Measurements from ENCODE around the gene MED10. TPM values are rescaled to one million over a fixed set of nuclear protein-coding genes. Genes with fewer than 3 reads are reported as not detected.

MED10 gene
- polyA plus RNA-seq, 1 donor (not counting 4 experiments of a cell fraction or from before 2014, with no cell fraction given), result 38.8 TPM

DNA sequence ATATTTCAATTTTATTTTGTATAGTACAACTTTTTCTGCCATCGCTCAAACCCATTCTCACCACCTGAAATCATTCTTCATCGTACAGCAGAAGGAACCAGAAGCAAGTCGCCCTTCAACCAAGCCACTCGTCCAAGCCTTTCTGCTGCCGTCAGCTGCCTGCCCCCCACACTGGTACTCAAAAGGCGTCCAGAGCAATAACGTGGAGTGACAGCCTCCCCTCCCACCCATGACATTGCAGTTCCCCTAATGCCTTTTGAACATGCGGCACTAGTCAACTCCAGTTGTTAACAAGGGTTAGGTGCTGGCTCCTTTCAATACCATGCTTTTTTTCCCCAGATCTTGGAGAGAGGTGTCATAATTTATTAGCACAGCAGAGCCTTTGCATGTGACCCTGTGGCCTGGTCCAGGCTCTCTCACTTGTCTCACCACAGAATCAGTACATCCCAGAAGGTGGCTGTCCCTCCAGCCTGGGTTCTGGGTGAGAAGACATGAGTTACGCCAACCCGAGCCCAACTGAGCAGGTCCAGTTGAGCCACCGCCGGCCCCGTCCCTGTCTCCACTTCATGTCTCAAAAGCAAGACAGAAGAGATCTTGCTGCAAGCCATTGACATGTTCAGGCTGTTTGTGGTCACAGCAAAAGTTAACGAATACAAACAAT lies 20.4 kb upstream of the MED10 start:
- DNase-seq (ENCODE audit: low read depth, low spot score), result no peak
- no peaks in the 10 kb centered on the region for H3K36me3 ChIP-seq (ENCODE audit: control insufficient read depth in 2 of 2, extremely low read depth in 1 of 2, insufficient read depth in 2 of 2, low read length in 2 of 2)
- no peaks in the 10 kb centered on the region for H3K79me2 ChIP-seq (ENCODE audit: control insufficient read depth, insufficient read depth, low read length)
- peaks cover 29% of the 10 kb centered on the region for H3K4me1 ChIP-seq (ENCODE audit: control insufficient read depth, extremely low read depth, insufficient read depth, low read length)
- no peak overlapping the region for H3K27ac ChIP-seq (ENCODE audit: control insufficient read depth, insufficient read depth, low read length)
- H3K9me3 ChIP-seq (ENCODE audit: control insufficient read depth, low read depth, low read length), result no peaks in the 10 kb centered on the region
- no peak for TF ChIP-seq EZH2 (IDR thresholded peaks at IDR 0.05; ENCODE audit: low read length)
- TF ChIP-seq, protein P1, sequence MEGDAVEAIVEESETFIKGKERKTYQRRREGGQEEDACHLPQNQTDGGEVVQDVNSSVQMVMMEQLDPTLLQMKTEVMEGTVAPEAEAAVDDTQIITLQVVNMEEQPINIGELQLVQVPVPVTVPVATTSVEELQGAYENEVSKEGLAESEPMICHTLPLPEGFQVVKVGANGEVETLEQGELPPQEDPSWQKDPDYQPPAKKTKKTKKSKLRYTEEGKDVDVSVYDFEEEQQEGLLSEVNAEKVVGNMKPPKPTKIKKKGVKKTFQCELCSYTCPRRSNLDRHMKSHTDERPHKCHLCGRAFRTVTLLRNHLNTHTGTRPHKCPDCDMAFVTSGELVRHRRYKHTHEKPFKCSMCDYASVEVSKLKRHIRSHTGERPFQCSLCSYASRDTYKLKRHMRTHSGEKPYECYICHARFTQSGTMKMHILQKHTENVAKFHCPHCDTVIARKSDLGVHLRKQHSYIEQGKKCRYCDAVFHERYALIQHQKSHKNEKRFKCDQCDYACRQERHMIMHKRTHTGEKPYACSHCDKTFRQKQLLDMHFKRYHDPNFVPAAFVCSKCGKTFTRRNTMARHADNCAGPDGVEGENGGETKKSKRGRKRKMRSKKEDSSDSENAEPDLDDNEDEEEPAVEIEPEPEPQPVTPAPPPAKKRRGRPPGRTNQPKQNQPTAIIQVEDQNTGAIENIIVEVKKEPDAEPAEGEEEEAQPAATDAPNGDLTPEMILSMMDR (optimal IDR thresholded peaks at IDR 0.05 in 1 of 3, IDR thresholded peaks at IDR 0.05 in 1 of 3, conservative IDR thresholded peaks at IDR 0.05 in 1 of 3; ENCODE audit: extremely low read depth in 1 of 3, insufficient read depth in 2 of 3, low read length in 3 of 3), result no peak
- no peaks in the 10 kb centered on the region for H4K20me1 ChIP-seq (ENCODE audit: control insufficient read depth, extremely low read depth, insufficient read depth, low read length)
- H3K27me3 ChIP-seq (ENCODE audit: control insufficient read depth, extremely low read depth, insufficient read depth, low read length), result peaks cover 7% of the 10 kb centered on the region
- H3K9ac ChIP-seq (ENCODE audit: control insufficient read depth, extremely low read depth, insufficient read depth, low read length), result no peak overlapping the region
- H3K4me2 ChIP-seq (ENCODE audit: control insufficient read depth, extremely low read depth, insufficient read depth, low read depth, low read length), result no peak overlapping the region
- no peaks in the 10 kb centered on the region for H3K9me1 ChIP-seq (ENCODE audit: control insufficient read depth, extremely low read depth, insufficient read depth, low read length)
- dilution Hi-C loops (cut with MboI; ENCODE audit: extremely low pct_ligation_motif_present, low sequenced_read_pairs), result no loop called here
- no peak overlapping the region for H3K4me3 ChIP-seq (ENCODE audit: control insufficient read depth in 2 of 3, extremely low read depth in 1 of 3, insufficient read depth in 2 of 3, low read depth in 1 of 3, low read length in 3 of 3)
- FAIRE-seq, result no peak
- H2AFZ ChIP-seq (ENCODE audit: control insufficient read depth, low read length), result no peak overlapping the region

DNA sequence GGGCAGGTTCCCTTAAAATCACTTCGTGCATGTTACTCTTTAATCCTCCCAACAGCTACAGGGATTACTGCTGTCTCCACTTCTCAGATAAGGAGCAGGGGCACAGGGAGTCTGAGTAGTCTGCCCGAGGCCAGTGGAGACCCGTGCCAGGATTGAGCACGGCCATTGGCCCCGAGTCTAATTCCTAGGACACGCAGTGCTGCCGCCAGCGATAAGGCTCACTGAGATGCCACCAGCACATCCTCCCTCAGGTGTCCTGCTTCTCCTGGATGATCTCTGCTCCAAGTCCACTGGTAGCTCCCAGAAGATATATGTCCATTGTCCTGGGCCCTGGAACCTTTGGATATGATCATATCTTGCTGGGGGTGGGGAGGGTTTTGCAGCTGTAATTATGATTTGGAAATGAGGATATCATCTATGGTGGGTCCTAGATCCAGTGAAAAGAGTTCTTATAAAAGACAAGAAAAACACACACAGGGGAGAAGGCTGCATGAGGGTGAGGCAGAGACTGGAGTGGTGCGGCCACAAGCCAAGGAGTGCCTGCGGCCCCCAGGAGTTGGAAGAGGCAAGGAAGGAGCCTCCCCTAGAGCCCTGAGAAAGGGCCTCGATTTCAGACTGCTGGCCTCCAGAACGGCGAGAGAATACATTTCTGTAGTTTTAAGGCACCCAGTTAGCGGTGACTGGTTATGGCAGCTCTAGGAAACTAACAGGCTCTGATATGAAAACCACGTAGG lies 19.4 kb upstream of the MED10 start:
- no peaks in the 10 kb centered on the region for H3K36me3 ChIP-seq (ENCODE audit: control insufficient read depth in 2 of 2, extremely low read depth in 1 of 2, insufficient read depth in 2 of 2, low read length in 2 of 2)
- DNase-seq (ENCODE audit: low read depth, low spot score), result no peak
- H3K9me1 ChIP-seq (ENCODE audit: control insufficient read depth, extremely low read depth, insufficient read depth, low read length), result no peaks in the 10 kb centered on the region
- no peak overlapping the region for H2AFZ ChIP-seq (ENCODE audit: control insufficient read depth, low read length)
- no peak for TF ChIP-seq EZH2 (IDR thresholded peaks at IDR 0.05; ENCODE audit: low read length)
- TF ChIP-seq, protein P1 (optimal IDR thresholded peaks at IDR 0.05 in 1 of 3, IDR thresholded peaks at IDR 0.05 in 1 of 3, conservative IDR thresholded peaks at IDR 0.05 in 1 of 3; ENCODE audit: extremely low read depth in 1 of 3, insufficient read depth in 2 of 3, low read length in 3 of 3), result no peak
- no peak for FAIRE-seq
- no peaks in the 10 kb centered on the region for H3K9me3 ChIP-seq (ENCODE audit: control insufficient read depth, low read depth, low read length)
- H3K27me3 ChIP-seq (ENCODE audit: control insufficient read depth, extremely low read depth, insufficient read depth, low read length), result peaks cover 11% of the 10 kb centered on the region
- peaks cover 24% of the 10 kb centered on the region for H3K4me1 ChIP-seq (ENCODE audit: control insufficient read depth, extremely low read depth, insufficient read depth, low read length)
- no peaks in the 10 kb centered on the region for H4K20me1 ChIP-seq (ENCODE audit: control insufficient read depth, extremely low read depth, insufficient read depth, low read length)
- H3K9ac ChIP-seq (ENCODE audit: control insufficient read depth, extremely low read depth, insufficient read depth, low read length), result no peak overlapping the region
- dilution Hi-C loops (cut with MboI; ENCODE audit: extremely low pct_ligation_motif_present, low sequenced_read_pairs), result no loop called here
- H3K4me2 ChIP-seq (ENCODE audit: control insufficient read depth, extremely low read depth, insufficient read depth, low read depth, low read length), result no peak overlapping the region
- no peaks in the 10 kb centered on the region for H3K79me2 ChIP-seq (ENCODE audit: control insufficient read depth, insufficient read depth, low read length)
- H3K27ac ChIP-seq (ENCODE audit: control insufficient read depth, insufficient read depth, low read length), result no peak overlapping the region
- H3K4me3 ChIP-seq (ENCODE audit: control insufficient read depth in 2 of 3, extremely low read depth in 1 of 3, insufficient read depth in 2 of 3, low read depth in 1 of 3, low read length in 3 of 3), result no peak overlapping the region

Measured in keratinocyte (primary cell).